Measurements from ENCODE around the gene ERFE. TPM values are rescaled to one million over a fixed set of nuclear protein-coding genes. Genes with fewer than 3 reads are reported as not detected.
A peak's percentile ranks its signal among the peaks of the same experiment; 100 is the strongest.

Gene ERFE
- total and polyA plus RNA-seq, 2 of the 13 experiments (the other 11 are each of a cell fraction or from before 2014, with no cell fraction given), result 0.09 TPM; not detected in 1

GRCh38 chr2:238203094-238203972 lies 44.6 kb downstream of the ERFE start, which contains the start of gene ILKAP (continued):
- TF ChIP-seq ARID3A (IDR thresholded peaks at IDR 0.05; ENCODE audit: low read depth, low read length) (no peak), NKX3-1 (CRISPR knock-in tag; IDR thresholded peaks at IDR 0.05) (peak; percentile 53; the same call in 1 of the 2 replicates), ZNF772 (CRISPR knock-in tag; IDR thresholded peaks at IDR 0.05) (no peak; the same call in 1 of the 2 replicates), PTBP1 (IDR thresholded peaks at IDR 0.05; ENCODE audit: low read depth, low read length, poor library complexity, severe bottlenecking) (no peak), ZNF687 (CRISPR knock-in tag; IDR thresholded peaks at IDR 0.05) (peak; percentile 80)
- TF ChIP-seq, protein P1, sequence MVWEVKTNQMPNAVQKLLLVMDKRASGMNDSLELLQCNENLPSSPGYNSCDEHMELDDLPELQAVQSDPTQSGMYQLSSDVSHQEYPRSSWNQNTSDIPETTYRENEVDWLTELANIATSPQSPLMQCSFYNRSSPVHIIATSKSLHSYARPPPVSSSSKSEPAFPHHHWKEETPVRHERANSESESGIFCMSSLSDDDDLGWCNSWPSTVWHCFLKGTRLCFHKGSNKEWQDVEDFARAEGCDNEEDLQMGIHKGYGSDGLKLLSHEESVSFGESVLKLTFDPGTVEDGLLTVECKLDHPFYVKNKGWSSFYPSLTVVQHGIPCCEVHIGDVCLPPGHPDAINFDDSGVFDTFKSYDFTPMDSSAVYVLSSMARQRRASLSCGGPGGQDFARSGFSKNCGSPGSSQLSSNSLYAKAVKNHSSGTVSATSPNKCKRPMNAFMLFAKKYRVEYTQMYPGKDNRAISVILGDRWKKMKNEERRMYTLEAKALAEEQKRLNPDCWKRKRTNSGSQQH (CRISPR knock-in tag; IDR thresholded peaks at IDR 0.05; ENCODE audit: low read depth), result peak; percentile 77; the same call in 1 of the 2 replicates

All from HepG2 (cell line).